ENCODE measurements around the gene PRLR.

PRLR gene

GRCh38 chr5:35209862-35210261 is 20.4 kb downstream of the PRLR start:
- H3K4ac ChIP-seq (ENCODE audit: low read depth in 1 of 2, low read length in 2 of 2), result no peak overlapping the region
- H4K91ac ChIP-seq (ENCODE audit: low read length), result no peak overlapping the region
- H3K4me3 ChIP-seq (ENCODE audit: insufficient read depth in 1 of 2, low read depth in 1 of 2, low read length in 2 of 2), result no peak overlapping the region
- no peaks in the 10 kb centered on the region for H3K4me1 ChIP-seq (ENCODE audit: control insufficient read depth, insufficient read depth, low read depth, low read length)
- 82% methylated on average over 3 of the region's 3 CpGs for WGBS
- H3K18ac ChIP-seq (ENCODE audit: low read depth in 1 of 2, low read length in 2 of 2), result no peak overlapping the region
- H3K14ac ChIP-seq (ENCODE audit: low read length in 2 of 2), result no peak overlapping the region
- H3K27me3 ChIP-seq (ENCODE audit: control insufficient read depth in 1 of 2, insufficient read depth in 1 of 2, low read length in 2 of 2), result peaks cover 0 to 3% of the 10 kb centered on the region in 2 experiments
- no peak overlapping the region for H4K8ac ChIP-seq (ENCODE audit: low read length)
- no peaks in the 10 kb centered on the region for H3K9me3 ChIP-seq (ENCODE audit: control insufficient read depth, low read length)
- no peak overlapping the region for H2BK120ac ChIP-seq (ENCODE audit: low read depth, low read length)
- no peak overlapping the region for H3K9ac ChIP-seq (ENCODE audit: low read length)
- no peaks in the 10 kb centered on the region for H3K36me3 ChIP-seq (ENCODE audit: control insufficient read depth in 1 of 2, insufficient read depth in 2 of 2, low read depth in 1 of 2, low read length in 2 of 2)
- no peak overlapping the region for H2AK5ac ChIP-seq (ENCODE audit: low read length, severe bottlenecking)
- H2BK15ac ChIP-seq (ENCODE audit: low read depth, poor library complexity, severe bottlenecking), result no peak overlapping the region
- no peak overlapping the region for H3K23ac ChIP-seq (ENCODE audit: low read length in 2 of 2)
- H3K27ac ChIP-seq (ENCODE audit: low read length, poor library complexity, severe bottlenecking), result no peak overlapping the region
- H2BK5ac ChIP-seq (ENCODE audit: low read depth, low read length, poor library complexity, severe bottlenecking), result no peak overlapping the region
- no peak for DNase-seq
- H2BK12ac ChIP-seq (ENCODE audit: low read length in 2 of 2), result no peak overlapping the region
- no peak overlapping the region for H2AFZ ChIP-seq (ENCODE audit: low read depth, low read length)
- H3K4me2 ChIP-seq (ENCODE audit: low read length, poor library complexity, severe bottlenecking), result no peak overlapping the region
- no peaks in the 10 kb centered on the region for H3K79me1 ChIP-seq (replicated peaks; ENCODE audit: low read length, poor library complexity, severe bottlenecking)

GRCh38 chr5:35205606-35206005 is 24.7 kb downstream of the PRLR start:
- H3K36me3 ChIP-seq (ENCODE audit: control insufficient read depth in 1 of 2, insufficient read depth in 2 of 2, low read depth in 1 of 2, low read length in 2 of 2), result no peaks in the 10 kb centered on the region
- no peak overlapping the region for H2AFZ ChIP-seq (ENCODE audit: low read depth, low read length)
- no peak overlapping the region for H3K23ac ChIP-seq (ENCODE audit: low read length in 2 of 2)
- H3K18ac ChIP-seq (ENCODE audit: low read depth in 1 of 2, low read length in 2 of 2), result no peak overlapping the region
- H2AK5ac ChIP-seq (ENCODE audit: low read length, severe bottlenecking), result no peak overlapping the region
- H3K9ac ChIP-seq (ENCODE audit: low read length), result no peak overlapping the region
- no peak overlapping the region for H2BK15ac ChIP-seq (ENCODE audit: low read depth, poor library complexity, severe bottlenecking)
- no peak overlapping the region for H2BK5ac ChIP-seq (ENCODE audit: low read depth, low read length, poor library complexity, severe bottlenecking)
- no peak overlapping the region for H3K4me3 ChIP-seq (ENCODE audit: insufficient read depth in 1 of 2, low read depth in 1 of 2, low read length in 2 of 2)
- H3K4ac ChIP-seq (ENCODE audit: low read depth in 1 of 2, low read length in 2 of 2), result no peak overlapping the region
- no peaks in the 10 kb centered on the region for H3K4me1 ChIP-seq (ENCODE audit: control insufficient read depth, insufficient read depth, low read depth, low read length)
- H2BK12ac ChIP-seq (ENCODE audit: low read length in 2 of 2), result no peak overlapping the region
- no peak overlapping the region for H2BK120ac ChIP-seq (ENCODE audit: low read depth, low read length)
- H4K8ac ChIP-seq (ENCODE audit: low read length), result no peak overlapping the region
- no peak for DNase-seq
- no peaks in the 10 kb centered on the region for H3K9me3 ChIP-seq (ENCODE audit: control insufficient read depth, low read length)
- H3K14ac ChIP-seq (ENCODE audit: low read length in 2 of 2), result no peak overlapping the region
- no CpG with 5 or more reads among the region's 1 CpG for whole genome bisulfite sequencing
- H3K4me2 ChIP-seq (ENCODE audit: low read length, poor library complexity, severe bottlenecking), result no peak overlapping the region
- H3K79me1 ChIP-seq (replicated peaks; ENCODE audit: low read length, poor library complexity, severe bottlenecking), result no peaks in the 10 kb centered on the region
- no peak overlapping the region for H4K91ac ChIP-seq (ENCODE audit: low read length)
- no peak overlapping the region for H3K27ac ChIP-seq (ENCODE audit: low read length, poor library complexity, severe bottlenecking)
- peaks cover 0 to 3% of the 10 kb centered on the region in 2 experiments for H3K27me3 ChIP-seq (ENCODE audit: control insufficient read depth in 1 of 2, insufficient read depth in 1 of 2, low read length in 2 of 2)

- H2BK120ac ChIP-seq (ENCODE audit: low read depth, low read length), result no peak overlapping the region
- H3K4ac ChIP-seq (ENCODE audit: low read depth in 1 of 2, low read length in 2 of 2), result no peak overlapping the region
- no peak overlapping the region for H2AK5ac ChIP-seq (ENCODE audit: low read length, severe bottlenecking)
- no peaks in the 10 kb centered on the region for H3K9me3 ChIP-seq (ENCODE audit: control insufficient read depth, low read length)
- peaks cover 0 to 3% of the 10 kb centered on the region in 2 experiments for H3K27me3 ChIP-seq (ENCODE audit: control insufficient read depth in 1 of 2, insufficient read depth in 1 of 2, low read length in 2 of 2)
- H3K4me1 ChIP-seq (ENCODE audit: control insufficient read depth, insufficient read depth, low read depth, low read length), result no peaks in the 10 kb centered on the region
- no peak overlapping the region for H3K27ac ChIP-seq (ENCODE audit: low read length, poor library complexity, severe bottlenecking)
- no peak overlapping the region for H3K14ac ChIP-seq (ENCODE audit: low read length in 2 of 2)
- H4K91ac ChIP-seq (ENCODE audit: low read length), result no peak overlapping the region
- H3K36me3 ChIP-seq (ENCODE audit: control insufficient read depth in 1 of 2, insufficient read depth in 2 of 2, low read depth in 1 of 2, low read length in 2 of 2), result no peaks in the 10 kb centered on the region
- no peak overlapping the region for H2BK15ac ChIP-seq (ENCODE audit: low read depth, poor library complexity, severe bottlenecking)
- H3K4me3 ChIP-seq (ENCODE audit: insufficient read depth in 1 of 2, low read depth in 1 of 2, low read length in 2 of 2), result no peak overlapping the region
- no peak overlapping the region for H3K23ac ChIP-seq (ENCODE audit: low read length in 2 of 2)
- H2BK12ac ChIP-seq (ENCODE audit: low read length in 2 of 2), result no peak overlapping the region
- H3K9ac ChIP-seq (ENCODE audit: low read length), result no peak overlapping the region
- no peak overlapping the region for H2BK5ac ChIP-seq (ENCODE audit: low read depth, low read length, poor library complexity, severe bottlenecking)
- 71% methylated on average over 1 of the region's 2 CpGs for WGBS
- H3K4me2 ChIP-seq (ENCODE audit: low read length, poor library complexity, severe bottlenecking), result no peak overlapping the region
- no peaks in the 10 kb centered on the region for H3K79me1 ChIP-seq (replicated peaks; ENCODE audit: low read length, poor library complexity, severe bottlenecking)
- no peak overlapping the region for H4K8ac ChIP-seq (ENCODE audit: low read length)
- H2AFZ ChIP-seq (ENCODE audit: low read depth, low read length), result no peak overlapping the region
- H3K18ac ChIP-seq (ENCODE audit: low read depth in 1 of 2, low read length in 2 of 2), result no peak overlapping the region
- no peak for DNase-seq
These were observed 25.1 kb downstream of the PRLR start for GRCh38 chr5:35205186-35205585.

- no peak overlapping the region for H4K91ac ChIP-seq (ENCODE audit: low read length)
- no peak overlapping the region for H4K8ac ChIP-seq (ENCODE audit: low read length)
- no peak overlapping the region for H3K9ac ChIP-seq (ENCODE audit: low read length)
- H3K27ac ChIP-seq (ENCODE audit: low read length, poor library complexity, severe bottlenecking), result no peak overlapping the region
- H3K79me1 ChIP-seq (replicated peaks; ENCODE audit: low read length, poor library complexity, severe bottlenecking), result no peaks in the 10 kb centered on the region
- H3K14ac ChIP-seq (ENCODE audit: low read length in 2 of 2), result no peak overlapping the region
- no peak overlapping the region for H2BK120ac ChIP-seq (ENCODE audit: low read depth, low read length)
- H3K4me2 ChIP-seq (ENCODE audit: low read length, poor library complexity, severe bottlenecking), result no peak overlapping the region
- H3K18ac ChIP-seq (ENCODE audit: low read depth in 1 of 2, low read length in 2 of 2), result no peak overlapping the region
- H2BK5ac ChIP-seq (ENCODE audit: low read depth, low read length, poor library complexity, severe bottlenecking), result no peak overlapping the region
- H3K4me1 ChIP-seq (ENCODE audit: control insufficient read depth, insufficient read depth, low read depth, low read length), result no peaks in the 10 kb centered on the region
- no peak overlapping the region for H2BK15ac ChIP-seq (ENCODE audit: low read depth, poor library complexity, severe bottlenecking)
- no peak overlapping the region for H3K23ac ChIP-seq (ENCODE audit: low read length in 2 of 2)
- H2AFZ ChIP-seq (ENCODE audit: low read depth, low read length), result no peak overlapping the region
- H3K9me3 ChIP-seq (ENCODE audit: control insufficient read depth, low read length), result no peaks in the 10 kb centered on the region
- H3K4ac ChIP-seq (ENCODE audit: low read depth in 1 of 2, low read length in 2 of 2), result no peak overlapping the region
- no peaks in the 10 kb centered on the region for H3K36me3 ChIP-seq (ENCODE audit: control insufficient read depth in 1 of 2, insufficient read depth in 2 of 2, low read depth in 1 of 2, low read length in 2 of 2)
- H3K27me3 ChIP-seq (ENCODE audit: control insufficient read depth in 1 of 2, insufficient read depth in 1 of 2, low read length in 2 of 2), result peaks cover 0 to 4% of the 10 kb centered on the region in 2 experiments
- H2BK12ac ChIP-seq (ENCODE audit: low read length in 2 of 2), result no peak overlapping the region
- no peak for DNase-seq
- no peak overlapping the region for H3K4me3 ChIP-seq (ENCODE audit: insufficient read depth in 1 of 2, low read depth in 1 of 2, low read length in 2 of 2)
- WGBS, result no CpG with 5 or more reads among the region's 1 CpG
- H2AK5ac ChIP-seq (ENCODE audit: low read length, severe bottlenecking), result no peak overlapping the region
These were observed 26.9 kb downstream of the PRLR start for GRCh38 chr5:35203403-35203802.

Data from mesenchymal stem cell (in vitro differentiated cells and primary cell).